Gastrocnemius medialis (tissue), 4 donors: ENCODE measurements around the gene EDC4. TPM values are rescaled to one million over a fixed set of nuclear protein-coding genes. Genes with fewer than 3 reads are reported as not detected.

Source experiments
- ATAC-seq, 2 donors: fragments of 150-250 bp; one replicate each; pipeline ENCODE4 v1.9.1; 2016
- DNase-seq, 2 donors: peaks; one replicate each; pipeline ENCODE4 v3.0.0-alpha.2; 2019
- H3K27ac ChIP-seq, 4 donors: fragments of 200-600 bp; sonication (generic); 1 replicate in 1 of 4; 2 replicates in 3 of 4; pipeline ENCODE4 v1.5.1; 2016 to 2018; ENCODE audit warnings: mild to moderate bottlenecking in 2 of 4, moderate library complexity in 1 of 4
- H3K27me3 ChIP-seq, 3 donors: fragments of 200-600 bp; sonication (generic) in 2 of 3; 1 replicate in 1 of 3; 2 replicates in 2 of 3; pipeline versions ENCODE4 v1.5.1 to v1.6.0; 2016 to 2019; ENCODE audit warnings: mild to moderate bottlenecking in 1 of 3, moderate library complexity in 1 of 3
- H3K36me3 ChIP-seq, 2 donors: fragments of 200-600 bp; sonication (generic) in 1 of 2; one replicate each; pipeline ENCODE4 v1.5.1; 2017 to 2018
- H3K4me1 ChIP-seq, 2 donors: fragments of 200-600 bp; sonication (generic) in 1 of 2; one replicate each; pipeline ENCODE4 v1.5.1; 2016 to 2017; ENCODE audit warnings: mild to moderate bottlenecking in 2 of 2
- H3K4me3 ChIP-seq, 4 donors: fragments of 200-600 bp; sonication (generic) in 3 of 4; 1 replicate in 1 of 4; 2 replicates in 3 of 4; pipeline ENCODE4 v1.5.1; 2016 to 2019; ENCODE audit warnings: mild to moderate bottlenecking in 2 of 4
- H3K9me3 ChIP-seq, 3 donors: fragments of 200-600 bp; sonication (generic) in 2 of 3; 1 replicate in 1 of 3; 2 replicates in 2 of 3; pipeline ENCODE4 v1.5.1; 2016 to 2019
- POLR2A ChIP-seq, 2 donors: fragments of 450-650 bp; IDR thresholded peaks; one replicate each; pipeline ENCODE4 v1.6.1; 2017; ENCODE audit warnings: antibody characterized with exemption in 2 of 2, mild to moderate bottlenecking in 2 of 2, moderate library complexity in 2 of 2
- in situ Hi-C, 4 donors: fragments of 200-750 bp; cut with MboI; loops; one replicate each; pipeline versions ENCODE4 v1.15.0 to v1.8.0; 2017; ENCODE audit warnings: low sequenced_read_pairs in 4 of 4
- intact Hi-C: fragments of 100-400 bp; cut with DNase I; formaldehyde crosslinking; loops from one replicate; pipeline ENCODE4 v1.15.1; 2023; ENCODE audit warnings: low total_unique reads
- total RNA-seq, 4 donors: library from RNA; depleted of rRNA; stranded (reverse); fragments of >200 nt; gene quantifications; one replicate each; pipeline versions ENCODE4 v1.1.0 to v1.2.3, GENCODE V29; 2016
- TF ChIP-seq, protein P1 (sequence below), 5 experiments: fragments of 450-650 bp in 3 of 5; fragments of 200-600 bp in 2 of 5; sonication (generic) in 2 of 5; IDR thresholded peaks in 4 of 5; conservative IDR thresholded peaks in 1 of 5; 1 replicate in 4 of 5; 2 replicates in 1 of 5; pipeline ENCODE4 v1.5.1; 2016 to 2019; ENCODE audit warnings: antibody characterized with exemption in 5 of 5, mild to moderate bottlenecking in 3 of 5, moderate library complexity in 3 of 5

Gene EDC4
- total RNA-seq, 4 donors from 2014 or later, result 27.5 to 58.9 (median 48.5) TPM

DNA sequence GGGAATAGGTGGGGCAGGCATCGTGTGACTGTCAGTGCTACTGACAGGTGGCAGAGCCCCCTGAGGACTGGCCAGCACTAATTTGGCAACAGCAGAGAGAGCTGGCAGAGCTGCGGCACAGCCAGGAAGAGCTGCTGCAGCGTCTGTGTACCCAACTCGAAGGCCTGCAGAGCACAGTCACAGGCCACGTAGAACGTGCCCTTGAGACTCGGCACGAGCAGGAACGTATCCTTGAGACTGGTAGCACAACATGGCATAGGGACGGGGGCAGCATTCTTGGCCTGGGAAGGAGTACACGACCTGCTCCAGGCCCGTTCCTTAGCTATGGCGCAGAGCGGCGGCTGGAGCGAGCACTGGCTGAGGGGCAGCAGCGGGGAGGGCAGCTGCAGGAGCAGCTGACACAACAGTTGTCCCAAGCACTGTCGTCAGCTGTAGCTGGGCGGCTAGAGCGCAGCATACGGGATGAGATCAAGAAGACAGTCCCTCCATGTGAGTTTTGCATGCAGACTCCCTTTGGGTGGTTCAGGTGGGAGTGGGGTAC is 8.8 kb downstream of the EDC4 start:
- H3K36me3 ChIP-seq, result peaks cover 2 to 64% of the 10 kb centered on the region in 2 donors
- intact Hi-C loops (loop anchor here (2.0 to 5.0 kb wide), 2 partner anchors 35 to 161 kb away; no protein-coding TSS in a partner anchor), in situ Hi-C loops (loop anchor here in 1 of 4 donors (10.0 kb wide), 1 partner anchor 53 kb away; the partner anchor contains the start of genes CTRL and PSMB10)
- TF ChIP-seq, protein P1, sequence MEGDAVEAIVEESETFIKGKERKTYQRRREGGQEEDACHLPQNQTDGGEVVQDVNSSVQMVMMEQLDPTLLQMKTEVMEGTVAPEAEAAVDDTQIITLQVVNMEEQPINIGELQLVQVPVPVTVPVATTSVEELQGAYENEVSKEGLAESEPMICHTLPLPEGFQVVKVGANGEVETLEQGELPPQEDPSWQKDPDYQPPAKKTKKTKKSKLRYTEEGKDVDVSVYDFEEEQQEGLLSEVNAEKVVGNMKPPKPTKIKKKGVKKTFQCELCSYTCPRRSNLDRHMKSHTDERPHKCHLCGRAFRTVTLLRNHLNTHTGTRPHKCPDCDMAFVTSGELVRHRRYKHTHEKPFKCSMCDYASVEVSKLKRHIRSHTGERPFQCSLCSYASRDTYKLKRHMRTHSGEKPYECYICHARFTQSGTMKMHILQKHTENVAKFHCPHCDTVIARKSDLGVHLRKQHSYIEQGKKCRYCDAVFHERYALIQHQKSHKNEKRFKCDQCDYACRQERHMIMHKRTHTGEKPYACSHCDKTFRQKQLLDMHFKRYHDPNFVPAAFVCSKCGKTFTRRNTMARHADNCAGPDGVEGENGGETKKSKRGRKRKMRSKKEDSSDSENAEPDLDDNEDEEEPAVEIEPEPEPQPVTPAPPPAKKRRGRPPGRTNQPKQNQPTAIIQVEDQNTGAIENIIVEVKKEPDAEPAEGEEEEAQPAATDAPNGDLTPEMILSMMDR (IDR thresholded peaks at IDR 0.05 in 4 of 5, conservative IDR thresholded peaks at IDR 0.05 in 1 of 5), result no peak
- TF ChIP-seq POLR2A (IDR thresholded peaks at IDR 0.05), result peak in 1 of 2 donors; percentile 13
- peak overlapping the region; percentile 87 to 95 (median 90) for H3K27ac ChIP-seq
- no peak overlapping the region for H3K4me3 ChIP-seq
- H3K4me1 ChIP-seq, result peaks cover 51 to 52% of the 10 kb centered on the region in 2 donors
- H3K9me3 ChIP-seq, result no peaks in the 10 kb centered on the region
- DNase-seq (peak; percentile 34 to 82), ATAC-seq (peak; percentile 51 to 63)
- no peaks in the 10 kb centered on the region for H3K27me3 ChIP-seq

DNA sequence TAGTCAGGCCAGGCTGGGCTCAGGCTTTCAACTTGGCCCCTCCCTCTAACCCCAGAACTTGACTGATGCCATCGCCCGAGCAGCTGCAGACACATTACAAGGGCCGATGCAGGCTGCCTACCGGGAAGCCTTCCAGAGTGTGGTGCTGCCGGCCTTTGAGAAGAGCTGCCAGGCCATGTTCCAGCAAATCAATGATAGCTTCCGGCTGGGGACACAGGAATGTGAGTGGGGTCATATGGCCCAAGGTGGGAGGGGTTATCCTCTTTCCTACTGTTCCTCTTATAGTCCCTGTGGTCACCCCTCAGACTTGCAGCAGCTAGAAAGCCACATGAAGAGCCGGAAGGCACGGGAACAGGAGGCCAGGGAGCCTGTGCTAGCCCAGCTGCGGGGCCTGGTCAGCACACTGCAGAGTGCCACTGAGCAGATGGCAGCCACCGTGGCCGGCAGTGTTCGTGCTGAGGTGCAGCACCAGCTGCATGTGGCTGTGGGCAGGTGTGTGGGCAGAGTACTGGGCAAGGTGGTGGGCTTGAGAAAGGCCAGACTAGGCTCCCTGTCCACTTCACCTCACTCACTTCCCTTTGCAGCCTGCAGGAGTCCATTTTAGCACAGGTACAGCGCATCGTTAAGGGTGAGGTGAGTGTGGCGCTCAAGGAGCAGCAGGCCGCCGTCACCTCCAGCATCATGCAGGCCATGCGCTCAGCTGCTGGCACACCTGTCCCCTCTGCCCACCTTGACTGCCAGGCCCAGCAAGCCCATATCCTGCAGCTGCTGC is 9.7 kb downstream of the EDC4 start:
- Histone ChIP-seq H3K36me3 (peaks cover 2 to 55% of the 10 kb centered on the region in 2 donors), H3K4me3 (no peak overlapping the region), H3K4me1 (peaks cover 51 to 52% of the 10 kb centered on the region in 2 donors), H3K27me3 (no peaks in the 10 kb centered on the region), H3K9me3 (no peaks in the 10 kb centered on the region), H3K27ac (peak overlapping the region; percentile 87 to 95 (median 90))
- TF ChIP-seq, protein P1 (IDR thresholded peaks at IDR 0.05 in 4 of 5, conservative IDR thresholded peaks at IDR 0.05 in 1 of 5), result peak in 1 of 5 experiments; percentile 22
- peak; percentile 27 to 48 for TF ChIP-seq POLR2A (IDR thresholded peaks at IDR 0.05)
- ATAC-seq (peak; percentile 65 to 74), DNase-seq (peak; percentile 74 to 90)
- in situ Hi-C loops (loop anchor here in 1 of 4 donors (10.0 kb wide), 1 partner anchor 52 kb away; the partner anchor contains the start of genes CTRL and PSMB10), intact Hi-C loops (loop anchor here (2.0 to 5.0 kb wide), 2 partner anchors 34 to 160 kb away; no protein-coding TSS in a partner anchor)

DNA sequence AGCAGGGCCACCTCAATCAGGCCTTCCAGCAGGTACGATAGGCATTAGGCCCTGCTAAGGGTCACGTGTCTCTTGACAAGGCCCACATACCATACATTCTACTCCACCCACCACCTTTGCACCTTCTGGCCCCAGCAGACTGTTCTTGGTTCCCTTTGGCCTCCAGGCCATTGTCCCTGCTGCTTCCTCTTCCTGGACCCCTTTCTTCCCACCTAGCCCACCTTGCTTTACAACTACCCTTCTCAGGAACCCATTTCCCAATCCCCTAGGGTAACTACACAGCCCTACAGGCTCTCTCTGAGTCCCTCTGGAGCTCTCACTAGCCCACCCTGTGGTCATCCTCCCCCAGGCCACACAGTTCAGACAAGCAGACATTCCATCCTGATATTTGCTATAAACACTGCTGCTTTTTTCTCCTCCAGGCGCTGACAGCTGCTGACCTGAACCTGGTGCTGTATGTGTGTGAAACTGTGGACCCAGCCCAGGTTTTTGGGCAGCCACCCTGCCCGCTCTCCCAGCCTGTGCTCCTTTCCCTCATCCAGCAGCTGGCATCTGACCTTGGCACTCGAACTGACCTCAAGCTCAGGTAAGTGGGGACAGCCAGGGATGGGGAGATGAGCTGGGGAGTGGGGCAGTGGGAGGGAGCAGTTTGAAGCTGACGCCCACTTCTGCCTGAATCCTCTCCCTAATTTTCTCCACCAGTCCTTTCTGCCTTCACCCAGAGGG is 10.5 kb downstream of the EDC4 start:
- Histone ChIP-seq H3K4me1 (peaks cover 51 to 52% of the 10 kb centered on the region in 2 donors), H3K36me3 (peaks cover 2 to 48% of the 10 kb centered on the region in 2 donors), H3K4me3 (no peak overlapping the region), H3K27ac (peak overlapping the region; percentile 87 to 95 (median 90)), H3K27me3 (no peaks in the 10 kb centered on the region), H3K9me3 (no peaks in the 10 kb centered on the region)
- in situ Hi-C loops, result loop anchor here in 1 of 4 donors (10.0 kb wide), 1 partner anchor 51 kb away; the partner anchor contains the start of genes CTRL and PSMB10
- ATAC-seq (no peak), DNase-seq (no peak)
- intact Hi-C loops, result loop anchor here (2.0 to 5.0 kb wide), 2 partner anchors 33 to 159 kb away; no protein-coding TSS in a partner anchor
- TF ChIP-seq, protein P1 (IDR thresholded peaks at IDR 0.05 in 4 of 5, conservative IDR thresholded peaks at IDR 0.05 in 1 of 5), result no peak
- no peak for TF ChIP-seq POLR2A (IDR thresholded peaks at IDR 0.05)

DNA sequence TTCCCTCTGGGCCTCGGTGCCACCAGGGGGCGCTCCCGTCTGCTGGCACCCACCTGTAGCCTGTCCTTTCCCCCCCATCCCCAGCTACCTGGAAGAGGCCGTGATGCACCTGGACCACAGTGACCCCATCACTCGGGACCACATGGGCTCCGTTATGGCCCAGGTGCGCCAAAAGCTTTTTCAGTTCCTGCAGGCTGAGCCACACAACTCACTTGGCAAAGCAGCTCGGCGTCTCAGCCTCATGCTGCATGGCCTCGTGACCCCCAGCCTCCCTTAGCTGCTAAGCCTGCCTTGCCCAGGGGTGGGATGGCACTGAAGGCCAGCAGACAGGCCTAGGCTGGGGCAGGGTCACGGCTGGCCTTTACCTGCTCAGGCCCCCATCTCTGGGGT is 11.0 kb downstream of the EDC4 start:
- intact Hi-C loops (loop anchor here (1.0 to 5.0 kb wide), 3 partner anchors 33 to 158 kb away; no protein-coding TSS in a partner anchor), in situ Hi-C loops (loop anchor here in 1 of 4 donors (10.0 kb wide), 1 partner anchor 51 kb away; the partner anchor contains the start of genes CTRL and PSMB10)
- Histone ChIP-seq H3K27me3 (no peaks in the 10 kb centered on the region), H3K4me3 (no peak overlapping the region), H3K4me1 (peaks cover 51 to 52% of the 10 kb centered on the region in 2 donors), H3K27ac (peak overlapping the region; percentile 87 to 95 (median 90)), H3K9me3 (no peaks in the 10 kb centered on the region), H3K36me3 (peaks cover 2 to 42% of the 10 kb centered on the region in 2 donors)
- ATAC-seq (peak in 1 of 2 donors; percentile 22), DNase-seq (peak in 1 of 2 donors; percentile 64)
- TF ChIP-seq POLR2A (IDR thresholded peaks at IDR 0.05), result no peak
- TF ChIP-seq, protein P1 (IDR thresholded peaks at IDR 0.05 in 4 of 5, conservative IDR thresholded peaks at IDR 0.05 in 1 of 5), result peak; percentile 76 to 91 (median 91)
